ENCODE measurements around the gene ASTL.
A peak's percentile ranks its signal among the peaks of the same experiment; 100 is the strongest.
"Not testable (repeated sequence)": the region's sequence is repeated elsewhere in the genome, so short reads cannot be mapped to it uniquely, and the experiment has no call there.

Gene ASTL

DNA sequence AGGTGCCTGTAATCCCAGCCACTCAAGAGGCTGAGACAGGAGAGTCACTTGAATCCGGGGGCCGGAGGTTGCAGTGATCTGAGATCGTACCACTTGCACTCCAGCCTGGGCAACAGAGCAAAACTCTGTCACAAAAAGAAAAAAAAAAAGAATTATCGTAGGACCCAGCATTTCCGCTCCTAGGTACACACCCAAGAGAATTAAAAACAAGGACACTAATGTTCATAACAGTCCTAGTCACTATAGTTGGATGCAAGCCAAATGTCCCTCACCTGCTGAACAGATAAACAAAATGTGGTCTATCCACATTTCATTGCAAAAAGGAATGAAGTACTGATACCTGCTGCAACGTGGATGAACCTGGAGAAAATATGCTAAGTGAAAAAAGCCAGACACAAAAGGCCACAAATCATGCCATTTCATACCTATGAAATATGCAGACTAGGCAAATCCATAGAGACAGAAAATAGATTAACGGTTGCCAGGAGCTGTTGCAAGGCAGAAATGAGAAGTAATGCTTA lies 43.1 kb downstream of the ASTL start:
- DNase-seq, result no peak

DNA sequence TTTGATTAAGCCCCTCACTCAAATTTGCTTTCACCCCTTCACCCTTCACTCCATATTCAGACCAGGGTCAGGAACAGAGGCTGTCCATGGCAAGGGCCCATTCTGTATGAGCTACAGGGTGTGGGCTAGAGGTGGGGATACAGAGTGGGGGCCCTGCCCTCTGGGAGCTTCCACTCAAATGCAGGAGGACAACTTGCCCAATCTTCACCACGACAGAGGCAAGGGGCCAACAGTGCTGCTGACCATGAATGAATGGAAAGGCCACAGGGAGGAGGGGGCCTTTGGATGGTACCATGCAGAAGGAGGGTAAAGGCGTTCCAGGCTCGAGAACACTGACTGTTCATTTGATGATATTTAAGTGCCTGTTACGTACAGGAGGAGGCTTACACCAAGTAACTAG lies 44.8 kb downstream of the ASTL start:
- DNase-seq, result no peak

DNA sequence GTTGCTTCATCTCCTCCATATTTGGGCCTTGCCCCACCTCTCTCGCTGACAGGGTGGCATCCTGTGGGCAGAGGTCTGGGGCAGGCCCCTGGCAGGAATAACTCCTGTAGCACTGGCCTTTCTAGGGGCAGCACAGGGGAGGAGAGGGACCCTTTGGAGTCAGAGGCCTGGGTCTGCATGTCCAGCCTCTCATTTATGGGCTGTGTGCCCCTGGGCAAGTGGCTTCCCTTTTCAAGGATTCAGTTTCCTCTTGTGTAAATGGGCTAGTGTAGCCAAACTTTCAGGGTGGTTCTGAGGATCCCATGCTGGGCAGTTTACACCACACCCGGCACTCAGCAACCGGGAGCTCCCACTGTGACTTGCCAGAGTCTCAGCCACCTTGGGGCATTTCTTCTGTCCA lies 45.4 kb downstream of the ASTL start:
- no peak for DNase-seq

DNA sequence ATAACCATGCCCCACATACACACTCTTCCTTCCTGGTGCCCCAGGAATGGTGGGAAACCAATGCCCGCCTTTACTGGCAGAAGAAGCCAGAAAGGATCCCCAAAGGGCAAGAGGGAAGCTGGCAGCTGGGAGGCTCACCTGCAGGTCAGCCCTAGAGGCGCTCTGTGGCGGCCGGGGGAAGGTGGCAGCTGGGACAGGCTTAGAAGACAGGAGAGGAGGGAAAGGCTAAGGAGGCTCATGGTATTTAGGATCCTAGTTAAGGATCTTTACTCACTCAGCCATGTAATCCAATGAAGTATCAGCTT lies 45.8 kb downstream of the ASTL start:
- no peak for DNase-seq

DNA sequence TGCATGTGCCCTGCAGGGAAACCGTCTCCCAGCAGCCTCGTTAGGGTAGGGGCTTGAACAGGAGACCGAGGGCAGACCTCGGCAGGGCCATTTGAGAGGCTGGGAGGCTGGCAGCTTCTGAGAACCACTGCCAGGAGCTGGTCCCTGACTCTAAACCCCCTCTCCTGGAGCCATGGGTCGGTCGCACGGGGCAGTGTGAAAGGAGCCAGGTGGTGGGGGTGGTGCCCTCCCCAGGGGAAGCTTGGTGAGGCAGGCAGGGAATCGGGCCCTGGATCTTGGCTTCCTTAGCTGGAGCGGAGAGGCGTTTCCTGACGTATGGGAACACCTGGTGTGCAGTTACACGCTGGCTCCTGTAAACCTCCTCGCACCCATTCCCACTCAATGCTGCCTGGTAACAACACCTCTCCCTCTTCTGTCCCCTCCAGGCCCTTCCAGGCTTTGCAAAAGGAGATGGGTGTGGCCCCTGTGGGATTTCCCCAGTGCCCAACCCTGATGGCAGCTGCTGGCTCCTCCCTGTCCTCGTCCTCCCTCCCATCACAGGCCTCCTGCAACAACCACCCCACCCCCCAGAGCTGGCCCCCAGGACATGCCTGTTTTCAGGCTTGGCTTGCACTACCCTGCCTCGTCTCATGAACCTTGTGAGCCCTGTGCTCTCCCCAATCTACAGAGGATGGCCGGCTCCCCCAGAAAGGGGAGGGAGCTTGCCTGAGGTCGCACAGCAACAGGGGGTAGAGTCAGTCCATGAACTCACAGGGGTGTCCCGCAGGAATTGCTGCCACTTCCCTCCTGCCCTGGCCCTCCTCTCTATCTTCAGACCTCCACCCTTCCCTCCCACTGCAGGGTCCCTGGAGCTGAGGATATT lies 46.4 kb downstream of the ASTL start:
- peak in 1 of 2 experiments; percentile 42 for DNase-seq

DNA sequence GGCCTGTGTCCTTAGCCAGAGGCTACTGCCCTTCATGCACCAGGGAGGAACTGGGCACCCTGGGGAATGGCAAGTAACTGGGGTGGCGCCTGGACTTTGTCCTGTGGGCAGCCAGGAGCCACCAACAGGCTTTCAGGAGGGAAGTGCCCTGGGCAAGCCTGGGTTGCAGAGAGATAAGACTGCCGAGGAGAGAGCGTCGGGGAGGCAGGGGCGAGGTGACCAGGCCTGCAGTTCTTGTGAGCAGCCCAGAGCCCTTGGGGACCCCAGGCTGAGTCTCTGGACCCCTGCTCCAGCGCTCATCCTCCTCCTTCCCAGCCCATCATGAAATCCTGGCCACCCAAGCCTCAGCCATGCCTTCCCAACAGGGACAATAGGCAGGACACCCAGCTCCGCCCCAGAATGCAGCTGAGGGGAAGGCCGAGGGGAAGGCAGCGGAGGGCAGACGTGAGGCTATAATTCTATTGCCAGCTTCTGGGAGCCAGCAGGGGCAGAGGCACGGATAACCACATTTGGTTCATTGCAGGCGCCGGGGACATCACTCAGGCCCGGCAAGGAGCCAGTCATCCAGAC lies 47.1 kb downstream of the ASTL start:
- DNase-seq, result no peak

DNA sequence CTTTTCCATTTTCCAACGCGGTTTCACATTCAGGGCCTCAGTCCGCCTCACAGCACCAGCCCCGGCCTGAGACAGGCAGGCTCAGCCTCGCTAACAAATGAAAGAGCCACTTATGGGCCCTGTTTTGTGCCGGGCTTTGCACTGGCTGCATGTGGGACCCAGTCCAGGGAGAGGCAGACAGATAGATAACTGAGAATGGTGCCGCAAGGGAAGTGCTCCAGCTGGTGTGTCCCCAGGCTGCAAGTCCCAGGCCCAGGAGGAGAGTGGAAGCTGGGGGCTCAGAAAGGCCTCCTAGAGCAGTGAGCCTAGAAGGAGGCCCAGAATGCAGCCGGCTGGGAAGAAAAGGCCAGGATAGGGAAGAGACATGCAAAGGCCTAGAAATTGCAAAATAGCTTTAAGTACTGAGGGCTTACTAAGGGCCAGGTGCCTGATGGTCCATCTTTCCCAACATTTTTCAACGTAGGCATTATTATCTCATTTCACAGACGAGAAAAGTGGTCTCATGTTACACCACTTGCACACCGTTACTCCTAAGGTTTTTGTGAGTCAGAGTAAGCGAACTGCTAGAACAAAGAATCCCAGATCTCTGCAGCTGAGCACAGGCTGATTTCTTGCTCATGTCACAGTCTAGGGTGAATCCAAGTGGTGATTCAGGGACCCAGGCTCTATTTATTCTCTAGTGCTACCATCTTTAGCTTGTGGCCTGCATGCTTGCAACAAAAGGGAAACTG lies 47.9 kb downstream of the ASTL start:
- no peak for DNase-seq

DNA sequence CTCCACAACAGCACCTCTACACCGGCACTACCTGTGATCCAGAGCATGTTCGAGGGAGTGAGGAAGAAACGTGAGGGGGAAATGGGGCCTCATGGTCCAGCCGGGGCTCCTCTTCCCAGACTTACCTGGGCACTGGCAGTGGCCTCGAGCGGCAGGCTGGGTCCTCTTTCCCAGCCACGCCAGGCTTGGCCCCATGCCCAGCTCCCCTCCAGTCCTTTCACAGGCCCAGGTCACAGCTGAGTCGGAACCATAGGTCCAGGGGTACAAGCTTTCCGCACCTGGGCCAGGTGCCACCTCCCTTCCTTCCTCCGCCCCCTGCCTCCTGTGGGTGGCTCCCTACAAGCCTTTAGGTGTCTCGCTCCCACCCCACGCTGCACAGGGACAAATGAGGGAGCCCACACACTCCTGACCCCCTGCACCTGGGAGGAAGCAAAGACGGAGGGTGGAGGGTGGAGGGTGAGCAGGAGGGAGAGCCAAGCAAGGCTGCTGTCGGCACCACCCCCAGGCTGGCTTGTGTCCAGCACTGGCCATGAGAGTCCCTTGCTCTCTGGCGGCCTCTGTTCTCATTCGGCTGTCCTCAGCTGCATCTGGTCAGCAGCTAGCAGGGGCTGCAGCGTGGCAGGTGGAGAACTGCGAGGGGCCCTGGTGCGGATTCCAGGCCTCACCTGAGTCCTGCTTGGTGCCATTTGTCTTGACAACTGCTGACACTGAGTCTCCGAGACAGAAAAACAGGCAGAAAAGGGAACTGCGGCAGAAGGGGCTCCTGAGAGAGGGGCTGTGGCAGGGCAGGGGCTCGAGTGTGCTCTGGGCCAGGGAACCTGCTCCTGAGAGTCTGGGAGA lies 48.7 kb downstream of the ASTL start:
- no peak for DNase-seq

DNA sequence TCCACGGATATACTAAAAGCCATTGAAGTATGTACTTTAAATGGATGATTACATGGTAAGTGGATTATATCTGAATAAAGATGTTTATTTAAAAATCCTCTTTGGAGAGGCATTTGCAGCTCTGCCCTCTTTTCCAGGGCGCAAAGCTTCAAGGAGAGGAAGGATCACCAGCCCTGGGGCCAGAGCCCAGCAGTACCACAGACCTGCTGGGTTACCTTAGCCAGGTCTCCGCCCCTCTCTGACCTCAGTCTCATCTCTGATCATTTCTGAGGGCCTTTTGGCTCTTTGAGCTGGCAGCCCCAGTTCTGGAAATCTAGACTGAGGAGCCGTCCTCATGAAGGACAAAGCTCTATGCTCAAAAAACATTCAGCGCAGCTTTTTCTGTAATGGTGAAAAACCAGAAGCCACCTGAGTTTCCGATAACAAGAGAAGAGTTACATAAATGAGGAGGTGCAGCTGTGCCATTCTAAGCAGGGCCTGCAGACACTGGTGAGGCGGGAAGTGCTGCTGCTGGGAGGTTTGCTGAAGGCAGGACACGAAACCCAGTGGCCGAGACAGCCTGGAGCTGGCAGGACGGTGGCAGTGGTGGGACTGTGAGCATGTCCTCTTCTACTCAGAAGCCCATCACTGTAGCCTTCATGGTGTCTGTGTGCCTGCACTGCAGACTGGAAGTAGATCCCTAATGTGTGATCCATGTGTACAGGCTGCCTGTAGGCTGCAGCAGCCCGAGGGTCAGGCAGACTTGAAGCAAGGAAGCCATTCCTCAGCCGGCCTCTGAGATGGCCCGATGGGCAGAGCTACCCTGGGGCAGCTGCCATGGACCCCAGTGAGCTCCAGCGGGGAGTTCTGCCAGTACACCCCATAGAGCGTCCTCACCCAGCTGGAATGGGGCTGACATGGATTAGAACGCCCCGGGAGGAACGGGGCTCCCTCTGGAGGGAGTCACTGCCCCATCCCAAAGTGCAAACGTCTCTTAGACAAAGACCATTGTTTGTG lies 49.7 kb downstream of the ASTL start:
- DNase-seq, result peak in 1 of 2 experiments; percentile 87

DNA sequence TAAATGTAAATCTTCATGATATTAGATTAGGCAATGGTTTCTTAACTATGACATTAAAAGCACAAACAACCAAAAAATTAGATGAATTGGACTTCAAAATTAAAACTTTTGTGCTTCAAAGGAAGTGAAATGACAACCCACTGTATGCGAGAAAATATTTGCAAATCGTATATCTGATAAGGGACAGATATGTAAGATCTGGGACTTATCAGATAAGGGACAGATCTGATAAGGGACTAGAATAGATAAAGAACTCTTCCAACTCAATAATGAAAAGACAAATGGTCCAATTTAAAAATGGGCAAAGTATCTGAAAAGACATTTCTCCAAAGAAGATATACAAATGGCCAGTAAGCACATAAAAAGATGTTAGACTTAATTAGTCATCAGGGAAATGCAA lies 51.2 kb downstream of the ASTL start:
- DNase-seq, result no peak

DNA sequence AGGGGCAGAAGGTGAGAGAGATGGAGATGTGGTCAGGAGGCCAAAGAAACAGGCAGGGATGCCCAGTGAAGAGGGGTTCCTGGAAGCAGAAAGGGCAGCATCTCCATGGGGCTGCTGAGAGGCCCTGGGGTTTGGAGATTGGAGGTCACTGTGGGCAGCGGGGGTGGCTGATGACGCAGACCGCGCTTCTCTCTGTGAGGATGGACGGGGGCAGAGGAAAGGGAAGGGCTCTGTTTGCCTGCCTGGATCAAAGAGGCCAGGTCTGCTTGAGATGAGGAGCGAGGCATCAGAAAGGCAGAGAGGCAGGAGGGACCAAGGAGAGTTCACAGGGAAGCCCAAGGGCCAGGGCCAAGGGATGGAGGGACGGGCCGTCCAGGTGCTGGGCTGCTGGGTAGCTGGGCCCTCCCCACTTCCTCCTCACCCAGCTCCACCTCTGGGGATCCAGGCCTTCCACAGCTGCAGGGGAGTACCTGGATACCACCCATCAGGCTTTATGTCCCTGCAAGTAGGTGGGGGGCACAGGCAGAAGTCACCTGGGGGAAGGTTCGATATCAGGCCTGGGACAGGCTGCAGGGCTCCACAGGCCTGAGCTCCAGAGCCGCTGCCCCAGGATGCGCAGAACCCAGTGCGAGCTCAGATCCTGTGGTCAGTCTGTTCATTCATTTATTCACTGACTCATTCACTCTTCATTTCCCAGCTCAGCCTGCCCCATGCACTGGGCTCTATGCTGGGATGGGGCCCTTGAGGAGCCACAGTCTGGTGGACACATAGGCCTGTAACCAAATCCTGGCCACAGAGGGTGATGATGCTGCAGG lies 52.6 kb downstream of the ASTL start:
- DNase-seq, result no peak

DNA sequence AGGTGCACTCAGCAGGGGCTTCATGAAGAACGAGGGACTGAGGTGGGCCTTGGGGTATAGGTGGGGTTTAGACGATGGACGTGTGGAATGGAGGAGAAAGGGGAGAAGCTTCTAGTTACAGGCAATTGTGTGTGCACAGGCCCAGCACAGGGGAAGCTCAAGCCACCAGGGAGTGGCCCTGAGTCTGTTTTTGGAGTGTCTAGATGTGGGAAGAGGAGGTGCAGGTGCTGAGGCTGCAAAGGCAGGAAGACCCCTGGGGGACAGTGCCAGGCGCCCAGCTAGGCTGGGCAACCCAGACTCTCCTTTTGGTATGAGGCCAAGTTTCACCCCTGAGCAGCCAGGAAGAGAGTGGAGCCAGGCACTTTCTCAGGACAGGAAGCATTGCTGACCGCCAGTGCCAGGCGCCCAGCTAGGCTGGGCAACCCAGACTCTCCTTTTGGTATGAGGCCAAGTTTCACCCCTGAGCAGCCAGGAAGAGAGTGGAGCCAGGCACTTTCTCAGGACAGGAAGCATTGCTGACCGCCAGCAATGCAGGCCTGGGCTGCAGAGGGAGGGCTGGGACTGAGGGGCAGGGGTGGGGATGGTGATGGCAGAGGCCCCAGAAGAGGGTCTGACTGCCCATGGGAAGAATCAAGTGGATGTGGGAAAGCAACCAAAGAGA lies 53.3 kb downstream of the ASTL start:
- DNase-seq, result not testable (repeated sequence)

DNA sequence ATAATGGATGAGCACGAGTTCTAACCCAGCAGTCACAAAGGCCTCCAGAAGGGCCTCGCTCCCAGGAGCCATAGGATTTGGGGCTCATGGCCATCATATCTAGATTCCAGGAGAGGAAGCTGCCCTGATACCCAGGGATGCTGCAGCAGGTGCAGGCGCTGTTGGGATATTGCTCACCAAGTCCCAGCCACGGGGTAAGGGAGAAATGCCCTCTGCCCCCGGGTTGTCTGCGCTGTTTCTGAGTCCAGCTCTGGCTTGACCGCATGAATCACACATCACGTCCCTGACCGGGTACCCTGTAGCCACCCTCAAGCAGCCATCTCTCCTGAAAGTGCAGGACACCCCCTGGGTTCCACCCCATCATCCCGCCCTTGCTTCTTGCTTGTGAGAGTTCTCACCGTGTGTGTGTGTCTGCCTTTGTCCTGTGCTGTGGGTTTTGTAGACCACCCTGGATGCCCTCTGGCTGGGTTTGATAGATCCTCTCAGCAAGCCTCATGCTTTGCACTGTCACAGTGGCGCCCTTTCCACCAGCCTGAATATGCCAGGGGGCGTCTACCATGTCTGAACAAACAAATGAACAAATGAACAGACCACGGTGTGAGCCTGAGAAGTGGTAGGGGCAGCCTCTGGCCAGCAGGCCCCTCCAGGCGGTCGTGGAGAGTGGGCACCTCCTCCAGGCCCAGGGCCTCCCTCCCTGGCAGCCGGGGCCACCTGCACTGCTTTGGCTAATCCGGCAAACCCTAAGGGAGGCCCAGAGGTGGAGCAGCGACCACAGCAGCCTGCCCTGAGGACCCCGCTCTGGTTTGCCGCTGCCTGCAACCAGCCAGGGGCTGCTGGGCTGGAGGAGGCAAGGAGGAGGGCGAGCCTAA lies 54.1 kb downstream of the ASTL start:
- no peak for DNase-seq

DNA sequence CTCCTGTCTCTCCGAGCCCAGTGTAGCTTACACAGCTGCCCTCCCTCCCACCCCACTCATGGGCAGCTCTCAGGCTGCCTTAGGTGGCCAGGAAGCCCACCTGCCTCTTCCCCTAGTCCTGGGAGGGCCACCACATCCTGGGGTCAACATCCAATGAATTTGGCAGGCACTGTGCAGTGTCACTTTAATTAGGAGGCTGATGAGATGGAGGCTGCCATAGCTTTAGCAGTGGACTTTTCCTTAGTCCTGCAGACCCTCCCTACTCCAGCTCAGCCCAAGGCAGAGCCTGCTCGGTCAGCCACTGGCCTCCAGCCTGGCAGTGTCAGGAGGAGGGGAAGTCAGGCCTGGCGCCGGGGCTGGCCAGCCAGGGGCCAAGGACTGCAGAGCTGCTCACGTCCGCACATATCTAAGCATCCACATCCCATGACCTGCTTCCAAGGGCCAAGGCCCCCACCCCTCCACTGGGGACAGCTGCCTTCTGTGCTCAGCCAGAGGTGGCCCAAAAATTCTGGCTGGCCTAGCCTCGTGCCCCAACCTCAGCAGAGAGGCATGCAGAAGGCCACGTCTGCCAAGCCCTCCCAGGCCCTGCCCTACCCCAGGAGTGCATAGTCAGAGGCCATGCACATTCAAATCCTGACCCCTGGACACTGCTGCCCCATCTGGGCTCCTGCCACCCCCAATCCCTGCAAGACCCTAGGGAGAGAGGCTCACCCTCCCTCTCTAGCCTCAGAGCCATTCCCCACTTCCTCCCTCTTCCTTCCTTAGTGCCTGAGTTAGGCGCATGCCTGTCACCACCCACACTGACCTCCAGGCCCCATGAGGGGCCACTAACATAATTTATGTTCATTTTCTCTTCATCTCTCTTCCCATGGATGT lies 55.0 kb downstream of the ASTL start:
- no peak for DNase-seq

DNA sequence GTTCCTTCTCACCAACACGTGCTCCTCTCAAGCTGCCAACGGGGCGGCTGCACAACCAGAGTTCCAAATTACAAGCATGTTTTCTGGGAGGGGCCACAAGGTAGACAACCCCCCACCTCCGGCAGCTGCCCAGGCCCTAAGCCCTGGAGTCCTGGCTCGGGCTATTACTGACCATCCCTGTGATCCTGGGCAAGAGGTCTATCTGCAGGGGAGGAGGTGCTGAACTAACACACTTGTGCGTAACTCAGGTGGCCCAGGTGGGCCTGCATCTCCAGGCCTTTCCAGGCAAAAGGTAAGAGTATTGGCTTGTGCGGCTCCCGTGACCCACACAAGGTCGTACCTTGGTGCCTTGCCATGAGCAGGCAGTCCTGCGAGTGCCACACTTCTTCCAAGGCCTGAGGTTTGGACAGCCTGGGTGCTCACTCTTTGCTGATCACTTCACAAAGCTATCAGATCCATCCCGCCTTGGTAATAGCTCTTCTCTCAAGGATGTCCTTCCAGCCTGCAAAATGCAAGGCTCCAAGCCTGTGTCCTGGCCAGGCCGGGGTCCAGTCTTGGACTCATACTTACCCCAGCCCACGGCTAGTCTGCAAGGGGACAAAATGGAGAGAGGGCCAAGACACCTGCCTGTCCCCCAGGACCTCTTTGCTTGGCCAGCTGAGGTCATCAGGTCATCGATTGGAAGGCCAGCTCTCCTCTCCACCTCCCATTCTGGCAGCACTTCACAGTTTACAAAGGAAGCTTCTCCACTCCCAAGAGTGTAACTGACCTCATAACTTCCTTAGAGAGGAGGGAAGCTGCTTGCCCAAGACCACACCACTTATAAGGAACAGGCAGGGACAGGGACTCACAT lies 55.9 kb downstream of the ASTL start:
- DNase-seq, result no peak

DNA sequence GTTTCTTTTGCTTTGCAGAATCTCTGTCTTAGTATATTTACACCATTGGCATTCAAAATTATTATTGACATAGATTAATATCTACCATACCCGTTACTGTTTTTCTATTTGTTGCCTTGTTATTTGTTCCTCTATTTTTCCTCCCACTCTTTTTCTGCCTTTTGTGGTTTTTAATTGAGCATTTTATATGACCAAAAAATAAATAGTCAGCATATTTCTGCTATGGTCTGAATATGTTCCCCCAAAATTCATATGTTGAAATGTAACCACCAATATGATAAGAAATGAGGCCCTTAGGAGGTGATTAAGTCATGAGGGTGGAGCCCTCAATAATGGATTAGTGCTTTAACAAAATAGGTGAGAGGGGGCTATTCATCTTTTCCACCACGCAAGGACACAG lies 57.3 kb downstream of the ASTL start:
- DNase-seq, result no peak

DNA sequence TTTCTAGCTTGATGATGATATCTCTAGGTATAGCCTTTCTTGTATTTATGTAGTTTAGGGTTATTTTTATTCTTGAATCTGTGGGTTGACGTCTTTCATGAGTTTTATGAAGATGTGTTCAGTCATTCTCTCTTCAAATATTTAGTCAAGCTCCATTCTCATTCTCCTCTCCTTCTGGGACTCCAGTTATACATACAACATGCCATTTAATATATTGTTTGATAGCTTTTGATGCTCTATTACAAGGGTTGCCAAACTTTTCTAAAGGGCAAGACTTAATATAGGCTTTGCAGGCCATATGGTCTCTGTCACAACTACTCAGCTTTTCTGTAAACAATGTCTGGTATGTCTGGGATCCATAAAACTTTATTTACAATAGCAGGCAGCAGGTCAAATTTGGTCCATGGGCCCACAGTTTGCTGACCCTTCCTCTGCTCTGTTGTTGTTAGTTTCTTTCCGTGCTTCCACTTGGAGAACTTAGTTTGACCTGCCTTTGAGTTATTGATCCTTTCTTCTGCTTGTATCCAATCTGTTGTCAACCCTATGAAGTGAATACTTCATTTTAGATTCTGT lies 63.0 kb downstream of the ASTL start:
- DNase-seq, result no peak
